ENCODE results near the gene KLRK1.
"Not testable (repeated sequence)": the region's sequence is repeated elsewhere in the genome, so short reads cannot be mapped to it uniquely, and the experiment has no call there.

KLRK1 gene

GRCh38 chr12:10361622-10362021 lies 28.2 kb downstream of the KLRK1 start:
- DNase-seq = no peak

GRCh38 chr12:10361084-10361483 lies 28.8 kb downstream of the KLRK1 start:
- DNase-seq = no peak

- no peak for DNase-seq
These were observed 30.9 kb downstream of the KLRK1 start for GRCh38 chr12:10358969-10359368.

- DNase-seq = no peak
These were observed 31.7 kb downstream of the KLRK1 start for GRCh38 chr12:10358131-10358530.

GRCh38 chr12:10354502-10354901 lies 35.3 kb downstream of the KLRK1 start:
- no peak for DNase-seq

GRCh38 chr12:10354071-10354470 lies 35.8 kb downstream of the KLRK1 start:
- no peak for DNase-seq

GRCh38 chr12:10351457-10351856 lies 38.4 kb downstream of the KLRK1 start:
- not testable (repeated sequence) for DNase-seq

- no peak for DNase-seq
These were observed 47.8 kb downstream of the KLRK1 start for GRCh38 chr12:10341892-10342509.

- not testable (repeated sequence) for DNase-seq
These were observed 48.9 kb downstream of the KLRK1 start for GRCh38 chr12:10340946-10341345.

GRCh38 chr12:10339053-10339840 lies 50.6 kb downstream of the KLRK1 start:
- no peak for DNase-seq

GRCh38 chr12:10338470-10338869 lies 51.4 kb downstream of the KLRK1 start:
- not testable (repeated sequence) for DNase-seq

GRCh38 chr12:10336196-10336595 lies 53.6 kb downstream of the KLRK1 start:
- not testable (repeated sequence) for DNase-seq

GRCh38 chr12:10331642-10332239 lies 58.1 kb downstream of the KLRK1 start:
- DNase-seq = no peak

- DNase-seq = not testable (repeated sequence)
These were observed 61.1 kb downstream of the KLRK1 start for GRCh38 chr12:10328691-10329090.

Measured in activated CD4-positive, alpha-beta T cell treated with anti-CD3 and anti-CD28 coated beads, Interleukin-2, amount 50 U/mL, for 1 hour (primary cell).